GM12878 (cell line): ENCODE data around the gene PRSS33. TPM values are rescaled to one million over a fixed set of nuclear protein-coding genes. Genes with fewer than 3 reads are reported as not detected.

Experiments used
- ATAC-seq: fragments of 200-7000 bp; cut with Tn5 transposase; 3 replicates; pipeline ENCODE4 v1.9.1; 2020; ENCODE audit warnings: mild to moderate bottlenecking, moderate library complexity
- BruUV-seq: library from RNA; stranded (reverse); fragments of 400-500 nt; replicated peaks from 2 replicates; lab custom pipeline; 2021; lab: Mats Ljungman, UMichigan
- CTCF ChIA-PET: fragments of 300-600 bp; sonication (Branson Sonifier 250); formaldehyde crosslinking; extraction: SDS; loops from one replicate; lab custom pipeline; 2021; ENCODE audit warnings: inconsistent platforms; lab: Yijun Ruan, JAX
- POLR2A ChIA-PET: fragments of 350-600 bp; formaldehyde crosslinking; extraction: SDS; loops from one replicate; lab custom pipeline; 2021; ENCODE audit warnings: inconsistent platforms; lab: Charles Lee
- RAD21 ChIA-PET: fragments of 300-600 bp; sonication (Branson Sonifier 250); formaldehyde crosslinking; loops from one replicate; lab custom pipeline; 2023; ENCODE audit warnings: antibody characterized with exemption; ENCODE audit not compliant: unreplicated experiment; lab: Charles Lee
- SMC1A ChIA-PET: fragments of 300-600 bp; sonication (Branson Sonifier 250); formaldehyde crosslinking; loops from one replicate; lab custom pipeline; 2023; ENCODE audit not compliant: unreplicated experiment, uncharacterized antibody; lab: Charles Lee
- DNase-seq: peaks from one replicate; pipeline ENCODE4 v3.0.0-alpha.2; 2011; ENCODE audit warnings: low read depth, low spot score
- FAIRE-seq: peaks from 3 replicates; lab custom pipeline; 2011; peaks lifted over from hg19 to GRCh38; lab: Jason Lieb, UNC
- H2AFZ ChIP-seq: 2 replicates; pipeline ENCODE4 v1.6.0; 2011; ENCODE audit warnings: low read depth, low read length, control low read depth; ENCODE audit not compliant: control insufficient read depth
- H3K27ac ChIP-seq: 2 replicates; pipeline ENCODE4 v1.5.1; 2011; ENCODE audit warnings: control low read depth; ENCODE audit not compliant: control insufficient read depth, insufficient read depth
- H3K27me3 ChIP-seq, 2 experiments: replicated peaks in 1 of 2; 2 replicates each; pipeline versions ENCODE4 v1.6.0 to v1.6.1; 2011; ENCODE audit warnings: low read length in 1 of 2; ENCODE audit not compliant: control insufficient read depth in 2 of 2, insufficient read depth in 2 of 2
- H3K36me3 ChIP-seq, 2 experiments: 2 replicates each; pipeline ENCODE4 v1.5.1; 2011; ENCODE audit warnings: low read length in 1 of 2; ENCODE audit not compliant: control insufficient read depth in 2 of 2, insufficient read depth in 2 of 2
- H3K4me1 ChIP-seq: 2 replicates; pipeline ENCODE4 v1.6.1; 2011; ENCODE audit warnings: mild to moderate bottlenecking, low read length, moderate library complexity, mixed read lengths; ENCODE audit not compliant: control insufficient read depth, insufficient read depth
- H3K4me2 ChIP-seq: 2 replicates; pipeline ENCODE4 v1.6.0; 2011; ENCODE audit warnings: control low read depth; ENCODE audit not compliant: control insufficient read depth, insufficient read depth
- H3K4me3 ChIP-seq: fragments of 200-600 bp; sonication (generic); 2 replicates; pipeline ENCODE4 v1.5.1; 2016
- H3K79me2 ChIP-seq: 2 replicates; pipeline ENCODE4 v1.6.0; 2011; ENCODE audit warnings: low read length; ENCODE audit not compliant: control insufficient read depth, insufficient read depth
- H3K9ac ChIP-seq: 2 replicates; pipeline ENCODE4 v1.8.0; 2011; ENCODE audit warnings: low read length, control low read depth, mixed read lengths; ENCODE audit not compliant: control insufficient read depth, insufficient read depth
- H3K9me3 ChIP-seq: replicated peaks from 3 replicates; pipeline ENCODE4 v1.5.1; 2011; ENCODE audit warnings: mild to moderate bottlenecking, low read length; ENCODE audit not compliant: control insufficient read depth, insufficient read depth
- H4K20me1 ChIP-seq: 2 replicates; pipeline ENCODE4 v1.6.0; 2011; ENCODE audit not compliant: control insufficient read depth, insufficient read depth
- IKZF2 ChIP-seq, 2 experiments: fragments of 450-650 bp; IDR thresholded peaks; 2 replicates each; pipeline ENCODE4 v1.6.1; 2017; ENCODE audit warnings: mild to moderate bottlenecking in 2 of 2, moderate library complexity in 2 of 2
- PML ChIP-seq: IDR thresholded peaks from 2 replicates; pipeline ENCODE4 v1.6.1; 2012; ENCODE audit warnings: low read length, inconsistent platforms
- POLR2A ChIP-seq: IDR thresholded peaks from 2 replicates; pipeline ENCODE4 v1.6.1; 2011; ENCODE audit warnings: low read depth, mild to moderate bottlenecking, low read length
- POLR2AphosphoS2 ChIP-seq: IDR thresholded peaks from 2 replicates; pipeline ENCODE4 v1.6.1; 2011; ENCODE audit warnings: low read depth, mild to moderate bottlenecking, low read length, improper control_type of control experiment, moderate library complexity
- POLR2AphosphoS5 ChIP-seq: IDR thresholded peaks from 2 replicates; pipeline ENCODE4 v1.6.1; 2011; ENCODE audit warnings: mild to moderate bottlenecking, low read length, inconsistent platforms
- RAD51 ChIP-seq: fragments of 450-650 bp; IDR thresholded peaks from 2 replicates; pipeline ENCODE4 v1.6.1; 2016; ENCODE audit warnings: moderate library complexity, mild to moderate bottlenecking, inconsistent platforms
- RCOR1 ChIP-seq: conservative IDR thresholded peaks from 2 replicates; pipeline ENCODE4 v1.6.1; 2012; ENCODE audit warnings: low read depth, low read length, improper control_type of control experiment
- SP1 ChIP-seq: IDR thresholded peaks from one replicate; pipeline ENCODE4 v1.6.1; 2011; ENCODE audit warnings: low read depth, low read length
- whole genome bisulfite sequencing: methylation state at CpG from one replicate; pipeline ENCODE4 v1.1.6; 2016; ENCODE audit warnings: low lambda C conversion rate; ENCODE audit not compliant: insufficient replicate concordance, insufficient coverage; ENCODE audit errors: missing lambda C conversion rate; 5-methylcytosine and 5-hydroxymethylcytosine counted together
- in situ Hi-C: fragments of 300-500 bp; cut with MboI; formaldehyde crosslinking; loops from 9 replicates; pipeline ENCODE4 v1.14.3; 2018; ENCODE audit warnings: mixed read lengths
- intact Hi-C: fragments of 100-400 bp; cut with micrococcal nuclease; formaldehyde crosslinking; loops from one replicate; pipeline ENCODE4 v1.14.2; 2022; ENCODE audit not compliant: unreplicated experiment
- polyA plus RNA-seq, 11 experiments: library from polyadenylated mRNA; depleted of rRNA in 4 of 11; unstranded in 6 of 11; stranded (reverse) in 5 of 11; fragments of >200 nt; fragmentation: Nextera tagmentation in 4 of 11; fragmentation: Illumina TruSeq in 1 of 11; extraction: Ambion mirVana in 4 of 11; extraction: Trizol in 1 of 11; gene quantifications; 1 replicate in 1 of 11; 2 replicates in 10 of 11; pipeline versions ENCODE4 v1.2.1 to v1.2.3, GENCODE V29; 2011 to 2016; ENCODE audit warnings: inconsistent platforms in 2 of 11, missing spikeins in 2 of 11, low read depth in 1 of 11
- total RNA-seq, 4 experiments: library from RNA; depleted of rRNA in 3 of 4; stranded (reverse); fragments of >200 nt in 3 of 4; fragmentation: Illumina TruSeq in 1 of 4; extraction: Trizol in 1 of 4; gene quantifications; 2 replicates each; pipeline versions ENCODE4 v1.2.1 to v1.2.3, GENCODE V29; 2013 to 2021

PRSS33 gene
- total and polyA plus RNA-seq, 10 of the 15 experiments (the other 5 are each of a cell fraction or from before 2014, with no cell fraction given): not detected

- ATAC-seq: no peak
- CTCF ChIA-PET: interaction anchor here (0.6 kb wide), 1 partner anchor 329 kb away, joined by 3 read pairs; no protein-coding TSS in a partner anchor
These were observed 18.2 kb downstream of the PRSS33 start for GRCh38 chr16:2769100-2769529.

DNA sequence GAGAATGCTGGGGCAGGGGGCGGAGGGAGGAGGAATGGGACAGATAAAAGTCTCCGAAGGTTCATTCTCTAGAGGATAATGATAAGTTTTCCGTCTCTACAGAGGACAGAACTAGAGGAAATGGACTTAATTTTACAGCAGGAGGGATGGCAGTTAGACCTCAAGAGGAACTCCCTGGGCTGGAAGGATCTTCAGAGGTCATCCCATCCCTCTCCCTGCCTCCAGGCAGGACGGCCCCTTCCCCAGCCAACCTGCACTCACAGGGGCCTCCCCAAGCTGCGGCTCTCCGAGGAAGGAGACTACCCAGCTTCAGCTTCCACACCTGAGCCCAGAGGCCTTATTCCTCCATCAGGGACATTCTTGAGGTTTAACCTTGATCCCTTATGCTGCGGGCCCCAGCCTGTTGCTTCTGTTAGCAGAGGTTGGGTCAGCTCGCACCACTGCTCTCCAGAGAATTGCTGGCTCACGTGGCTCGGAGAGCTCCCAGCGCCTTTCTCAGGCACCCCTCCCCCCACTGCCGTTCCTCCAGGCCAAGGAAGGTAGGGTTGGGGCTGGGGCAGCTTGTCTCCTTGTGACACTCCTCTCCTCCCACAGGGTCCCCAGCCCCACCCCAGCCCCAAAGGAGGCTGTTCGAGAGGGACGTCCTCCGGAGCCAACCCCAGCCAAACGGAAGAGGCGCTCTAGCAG is 18.8 kb downstream of the PRSS33 start:
- ATAC-seq: no peak
- ChIA-PET SMC1A (interaction anchor here (1.6 kb wide), 1 partner anchor 22 kb away, joined by 3 read pairs; no protein-coding TSS in a partner anchor), RAD21 (no interaction called here), POLR2A (no interaction called here), CTCF (interaction anchor here (0.6 kb wide), 1 partner anchor 328 kb away, joined by 3 read pairs; no protein-coding TSS in a partner anchor)
- no TSS peak for BruUV-seq
- Histone ChIP-seq H2AFZ (no peak overlapping the region), H3K79me2 (peaks cover 8% of the 10 kb centered on the region), H3K27me3 (no peaks in the 10 kb centered on the region), H3K27ac (no peak overlapping the region), H3K4me2 (no peak overlapping the region), H3K36me3 (peaks cover 59 to 65% of the 10 kb centered on the region in 2 experiments), H3K9me3 (peaks cover 2% of the 10 kb centered on the region; the same call in 1 of the 3 replicates), H3K9ac (no peak overlapping the region), H3K4me1 (no peaks in the 10 kb centered on the region), H4K20me1 (no peaks in the 10 kb centered on the region; the same call in none of the 2 replicates), H3K4me3 (no peak overlapping the region)
- intact Hi-C loops (no loop called here), in situ Hi-C loops (no loop called here)
- no peak for DNase-seq
- 73% methylated on average over 15 of the region's 17 CpGs for WGBS
- TF ChIP-seq RAD51: no peak
- peak; percentile 53 for TF ChIP-seq POLR2AphosphoS5
- no peak for FAIRE-seq

More at GRCh38 chr16:2769100-2769529, 18.2 kb downstream of the PRSS33 start:
- H4K20me1 ChIP-seq: no peaks in the 10 kb centered on the region; the same call in none of the 2 replicates
- peaks cover 54 to 59% of the 10 kb centered on the region in 2 experiments for H3K36me3 ChIP-seq
- H2AFZ ChIP-seq: no peak overlapping the region
- SMC1A ChIA-PET: interaction anchor here (1.6 kb wide), 1 partner anchor 22 kb away, joined by 3 read pairs; no protein-coding TSS in a partner anchor
- no peaks in the 10 kb centered on the region for H3K27me3 ChIP-seq
- intact Hi-C loops (no loop called here), in situ Hi-C loops (no loop called here)
- FAIRE-seq (no peak), DNase-seq (no peak)
- no peaks in the 10 kb centered on the region; the same call in 2 of the 3 replicates for H3K9me3 ChIP-seq
- H3K27ac ChIP-seq: no peak overlapping the region
- 54% methylated on average over 11 of the region's 11 CpGs for WGBS
- peaks cover 4% of the 10 kb centered on the region for H3K79me2 ChIP-seq
- TF ChIP-seq SP1 (no peak), IKZF2 (IDR thresholded peaks at IDR 0.05) (no peak), PML (0 out of 2 replicates have a peak, but pooled peaks have one; percentile 4), POLR2A (peak; percentile 34; the same call in 1 of the 2 replicates), RCOR1 (no peak), POLR2AphosphoS2 (no peak)
- RAD21 ChIA-PET: no interaction called here
- H3K4me3 ChIP-seq: no peak overlapping the region
- H3K9ac ChIP-seq: no peak overlapping the region
- no peaks in the 10 kb centered on the region for H3K4me1 ChIP-seq
- no peak overlapping the region for H3K4me2 ChIP-seq
- no TSS peak for BruUV-seq
- POLR2A ChIA-PET: no interaction called here
